SK-N-SH (cell line): ENCODE data around the gene LAMC2. TPM values are rescaled to one million over a fixed set of nuclear protein-coding genes. Genes with fewer than 3 reads are reported as not detected.

ENCODE experiments used
- CTCF ChIA-PET: fragments of 300-600, 350-600 bp; formaldehyde crosslinking; extraction: SDS; loops from one replicate; lab custom pipeline; 2021; lab: Yijun Ruan, JAX
- POLR2A ChIA-PET: fragments of 350-600 bp; sonication (Branson Sonifier 250); formaldehyde crosslinking; extraction: SDS; loops from one replicate; lab custom pipeline; 2020; ENCODE audit warnings: antibody characterized with exemption, inconsistent platforms; lab: Yijun Ruan, JAX
- DNase-seq: peaks from one replicate; pipeline ENCODE4 v3.0.0; 2012
- H2AFZ ChIP-seq: fragments of 200-600 bp; sonication (generic); 2 replicates; pipeline ENCODE4 v1.8.1; 2016; ENCODE audit warnings: antibody characterized with exemption, mild to moderate bottlenecking, low read depth
- H3F3A ChIP-seq: fragments of 200-600 bp; sonication (generic); replicated peaks from 2 replicates; pipeline ENCODE3; 2016; ENCODE audit warnings: antibody characterized with exemption, mild to moderate bottlenecking; ENCODE audit not compliant: insufficient read depth
- H3K27ac ChIP-seq, 2 experiments: fragments of 200-500 bp in 1 of 2; fragments of 200-600 bp in 1 of 2; sonication (Bioruptor generic) in 1 of 2; sonication (generic), shearing (Covaris generic) in 1 of 2; 2 replicates each; pipeline versions ENCODE4 v1.5.1 to v1.6.1; 2014 to 2016; ENCODE audit warnings: low read depth in 2 of 2, inconsistent platforms in 1 of 2, low read length in 1 of 2, mild to moderate bottlenecking in 1 of 2, mixed read lengths in 1 of 2
- H3K27me3 ChIP-seq: fragments of 200-600 bp; sonication (generic), shearing (Covaris generic); 2 replicates; pipeline ENCODE4 v1.6.1; 2016; ENCODE audit warnings: mixed run types; ENCODE audit not compliant: insufficient read depth
- H3K36me3 ChIP-seq, 2 experiments: fragments of 200-500 bp in 1 of 2; fragments of 200-600 bp in 1 of 2; sonication (Bioruptor generic) in 1 of 2; sonication (generic) in 1 of 2; replicated peaks in 1 of 2; 2 replicates each; pipeline versions ENCODE3 to v1.5.1; 2014 to 2016; ENCODE audit warnings: low read length in 1 of 2, mild to moderate bottlenecking in 1 of 2; ENCODE audit not compliant: insufficient read depth in 2 of 2, control insufficient read depth in 1 of 2
- H3K4me1 ChIP-seq, 2 experiments: fragments of 200-500 bp in 1 of 2; fragments of 200-600 bp in 1 of 2; sonication (Bioruptor generic) in 1 of 2; sonication (generic), shearing (Covaris generic) in 1 of 2; 2 replicates each; pipeline versions ENCODE4 v1.5.1 to v1.6.1; 2014 to 2016; ENCODE audit warnings: low read depth in 1 of 2, low read length in 1 of 2, mixed run types in 1 of 2; ENCODE audit not compliant: insufficient read depth in 2 of 2, control insufficient read depth in 1 of 2
- H3K4me2 ChIP-seq: fragments of 200-600 bp; sonication (generic), shearing (Covaris generic); 2 replicates; pipeline ENCODE4 v1.6.1; 2017; ENCODE audit warnings: mixed run types
- H3K4me3 ChIP-seq, 2 experiments: fragments of 200-500 bp in 1 of 2; fragments of 200-600 bp in 1 of 2; sonication (Bioruptor generic) in 1 of 2; sonication (generic), shearing (Covaris generic) in 1 of 2; 2 replicates each; pipeline versions ENCODE4 v1.5.1 to v1.8.1; 2014 to 2016; ENCODE audit warnings: low read depth in 2 of 2, inconsistent platforms in 1 of 2, low read length in 1 of 2, mild to moderate bottlenecking in 1 of 2, mixed read lengths in 1 of 2, moderate library complexity in 1 of 2
- H3K79me2 ChIP-seq: fragments of 200-600 bp; sonication (generic); 2 replicates; pipeline ENCODE4 v1.8.1; 2017; ENCODE audit warnings: mild to moderate bottlenecking; ENCODE audit not compliant: insufficient read depth
- H3K9ac ChIP-seq: fragments of 200-600 bp; sonication (generic); 2 replicates; pipeline ENCODE4 v1.6.1; 2017; ENCODE audit warnings: mixed run types
- H3K9me2 ChIP-seq: fragments of 200-600 bp; sonication (generic); 2 replicates; pipeline ENCODE4 v1.6.1; 2017; ENCODE audit warnings: mixed run types
- H3K9me3 ChIP-seq: fragments of 200-600 bp; sonication (generic); 2 replicates; pipeline ENCODE4 v1.6.1; 2017; ENCODE audit warnings: mixed run types, mild to moderate bottlenecking, moderate library complexity
- H4K20me1 ChIP-seq: fragments of 200-600 bp; sonication (generic); 2 replicates; pipeline ENCODE4 v1.6.1; 2017; ENCODE audit warnings: mild to moderate bottlenecking, mixed run types; ENCODE audit not compliant: insufficient read depth
- EZH2phosphoT487 ChIP-seq: fragments of 200-600 bp; sonication (generic); IDR thresholded peaks from 2 replicates; pipeline ENCODE4 v1.6.1; 2017; ENCODE audit warnings: low read depth, mixed run types, mild to moderate bottlenecking, antibody characterized with exemption, moderate library complexity, borderline replicate concordance
- FOSL2 ChIP-seq: IDR thresholded peaks from 2 replicates; pipeline ENCODE4 v1.4.0; 2012; ENCODE audit warnings: low read depth, mild to moderate bottlenecking, moderate library complexity, borderline replicate concordance
- FOXJ3 ChIP-seq: sonication (generic); formaldehyde crosslinking; IDR thresholded peaks from 2 replicates; pipeline ENCODE4 v1.5.1; 2020; ENCODE audit warnings: mild to moderate bottlenecking, missing genetic modification reagents
- FOXM1 ChIP-seq: IDR thresholded peaks from 2 replicates; pipeline ENCODE4 v1.4.0; 2012; ENCODE audit warnings: low read depth, mild to moderate bottlenecking
- IRF3 ChIP-seq: fragments of 150-350 bp; IDR thresholded peaks from 2 replicates; pipeline ENCODE4 v1.6.1; 2016; ENCODE audit warnings: mild to moderate bottlenecking, low read depth, low read length
- JUND ChIP-seq: IDR thresholded peaks from 2 replicates; pipeline ENCODE4 v1.4.0; 2012
- POLR2AphosphoS5 ChIP-seq: IDR thresholded peaks from 2 replicates; pipeline ENCODE4 v1.6.1; 2012; ENCODE audit warnings: low read depth, low read length
- RCOR1 ChIP-seq: fragments of 150-350 bp; IDR thresholded peaks from 2 replicates; pipeline ENCODE4 v1.6.1; 2017; ENCODE audit warnings: antibody characterized with exemption, low read length
- RFX5 ChIP-seq: IDR thresholded peaks from 2 replicates; pipeline ENCODE4 v1.6.1; 2012; ENCODE audit warnings: mild to moderate bottlenecking, improper control_type of control experiment, low read length
- TCF12 ChIP-seq: IDR thresholded peaks from 2 replicates; pipeline ENCODE4 v1.4.0; 2012
- TEAD4 ChIP-seq: IDR thresholded peaks from 2 replicates; pipeline ENCODE4 v1.4.0; 2012; ENCODE audit warnings: mild to moderate bottlenecking, borderline replicate concordance; ENCODE audit not compliant: insufficient read depth
- YY1 ChIP-seq: IDR thresholded peaks from 2 replicates; pipeline ENCODE4 v1.4.0; 2012; ENCODE audit warnings: low read depth, mild to moderate bottlenecking
- WGBS: methylation state at CpG from one replicate; pipeline ENCODE4 v1.1.6; 2017; ENCODE audit warnings: low lambda C conversion rate; 5-methylcytosine and 5-hydroxymethylcytosine counted together
- polyA plus RNA-seq, 3 experiments: library from polyadenylated mRNA; depleted of rRNA; stranded (reverse); fragments of >200 nt; gene quantifications; 2 replicates each; pipeline ENCODE4 v1.2.3, GENCODE V29; 2012
- TF ChIP-seq, protein P1 (sequence below): IDR thresholded peaks from 2 replicates; pipeline ENCODE4; 2012

The LAMC2 gene
- polyA plus RNA-seq, 1 of the 3 experiments (the other 2 are of a cell fraction), result 0.15 TPM

DNA sequence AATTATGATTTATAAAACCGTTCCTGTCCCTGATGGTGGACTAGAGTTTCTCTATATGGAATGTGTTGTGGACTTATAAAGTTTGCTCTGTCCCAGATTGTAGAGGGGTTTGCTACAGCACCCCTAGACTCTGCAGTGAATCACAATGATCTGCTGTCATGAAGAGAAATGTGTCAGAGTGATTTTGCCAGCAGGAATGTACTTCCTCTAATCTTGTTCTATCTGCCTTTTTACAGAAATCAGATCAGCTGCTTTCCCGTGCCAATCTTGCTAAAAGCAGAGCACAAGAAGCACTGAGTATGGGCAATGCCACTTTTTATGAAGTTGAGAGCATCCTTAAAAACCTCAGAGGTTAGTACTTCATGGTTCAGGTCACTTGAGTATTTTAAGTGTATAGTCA, 52.0 kb downstream of the LAMC2 start:
- Histone ChIP-seq H3K36me3 (no peaks in the 10 kb centered on the region), H3K79me2 (no peaks in the 10 kb centered on the region), H3K9me3 (no peaks in the 10 kb centered on the region), H3K27ac (peak overlapping the region in 1 of 2 experiments; percentile 50; a peak in 2 of 4 replicates), H3F3A (peaks cover 30% of the 10 kb centered on the region), H3K4me2 (no peak overlapping the region), H4K20me1 (no peaks in the 10 kb centered on the region), H3K9me2 (no peaks in the 10 kb centered on the region), H3K4me1 (peaks cover 6 to 23% of the 10 kb centered on the region in 2 experiments; a peak in 2 of 4 replicates), H2AFZ (no peak overlapping the region; the same call in 1 of the 2 replicates), H3K27me3 (no peaks in the 10 kb centered on the region), H3K9ac (no peak overlapping the region), H3K4me3 (no peak overlapping the region)
- TF ChIP-seq FOXM1 (no peak), RFX5 (no peak), TEAD4 (no peak), FOSL2 (peak; percentile 25; the same call in 1 of the 2 replicates), TCF12 (peak; percentile 40; the same call in 1 of the 2 replicates), POLR2AphosphoS5 (no peak), RCOR1 (no peak)
- TF ChIP-seq, protein P1, sequence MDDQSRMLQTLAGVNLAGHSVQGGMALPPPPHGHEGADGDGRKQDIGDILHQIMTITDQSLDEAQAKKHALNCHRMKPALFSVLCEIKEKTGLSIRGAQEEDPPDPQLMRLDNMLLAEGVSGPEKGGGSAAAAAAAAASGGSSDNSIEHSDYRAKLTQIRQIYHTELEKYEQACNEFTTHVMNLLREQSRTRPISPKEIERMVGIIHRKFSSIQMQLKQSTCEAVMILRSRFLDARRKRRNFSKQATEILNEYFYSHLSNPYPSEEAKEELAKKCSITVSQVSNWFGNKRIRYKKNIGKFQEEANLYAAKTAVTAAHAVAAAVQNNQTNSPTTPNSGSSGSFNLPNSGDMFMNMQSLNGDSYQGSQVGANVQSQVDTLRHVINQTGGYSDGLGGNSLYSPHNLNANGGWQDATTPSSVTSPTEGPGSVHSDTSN, result peak; percentile 52
- ChIA-PET POLR2A (no interaction called here), CTCF (interaction anchor here (0.6 to 6.7 kb wide), 5 partner anchors 9 to 277 kb away, joined by 3 to 37 read pairs (median 4); no protein-coding TSS in a partner anchor)
- WGBS, result 45% methylated on average over 2 of the region's 2 CpGs
- DNase-seq, result no peak

DNA sequence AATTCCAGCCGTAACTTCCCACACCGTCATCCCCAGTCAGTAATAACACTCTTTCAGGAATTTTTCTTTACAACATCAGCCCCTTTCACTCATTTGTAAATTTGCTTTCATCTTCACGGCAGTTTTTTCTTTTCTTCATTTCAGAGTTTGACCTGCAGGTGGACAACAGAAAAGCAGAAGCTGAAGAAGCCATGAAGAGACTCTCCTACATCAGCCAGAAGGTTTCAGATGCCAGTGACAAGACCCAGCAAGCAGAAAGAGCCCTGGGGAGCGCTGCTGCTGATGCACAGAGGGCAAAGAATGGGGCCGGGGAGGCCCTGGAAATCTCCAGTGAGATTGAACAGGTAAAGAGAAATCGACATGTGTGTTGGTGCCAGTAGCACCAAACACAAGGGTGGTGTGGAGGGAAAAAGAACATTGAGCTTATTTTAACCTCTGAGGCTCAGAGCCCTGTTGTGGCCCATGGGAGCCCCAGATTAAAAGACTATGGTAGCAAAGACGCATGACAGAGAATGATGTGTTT, 53.2 kb downstream of the LAMC2 start:
- CTCF ChIA-PET, result interaction anchor here (6.7 kb wide), 1 partner anchor 10 kb away, joined by 37 read pairs; no protein-coding TSS in a partner anchor
- Histone ChIP-seq H3K4me1 (peaks cover 4 to 18% of the 10 kb centered on the region in 2 experiments; a peak in 2 of 4 replicates), H2AFZ (no peak overlapping the region)

More for the DNA sequence above, 53.2 kb downstream of the LAMC2 start:
- no peak overlapping the region for H3K4me2 ChIP-seq
- no peaks in the 10 kb centered on the region for H3K36me3 ChIP-seq
- H3K9me2 ChIP-seq, result no peaks in the 10 kb centered on the region
- no peaks in the 10 kb centered on the region for H3K79me2 ChIP-seq
- H3K27me3 ChIP-seq, result no peaks in the 10 kb centered on the region
- no peak for DNase-seq
- H3K27ac ChIP-seq, result no peak overlapping the region
- WGBS, result 81% methylated on average over 7 of the region's 7 CpGs
- POLR2A ChIA-PET, result no interaction called here
- no peak overlapping the region for H3K9ac ChIP-seq
- no peak overlapping the region for H3K4me3 ChIP-seq
- no peak for TF ChIP-seq JUND
- TF ChIP-seq FOXJ3 (CRISPR knock-in tag), result no peak
- no peak for TF ChIP-seq YY1
- no peak for TF ChIP-seq EZH2phosphoT487
- TF ChIP-seq IRF3, result no peak
- peaks cover 25% of the 10 kb centered on the region for H3F3A ChIP-seq
- H3K9me3 ChIP-seq, result no peaks in the 10 kb centered on the region
- H4K20me1 ChIP-seq, result no peaks in the 10 kb centered on the region
